DMS114 treated with DMSO at 0.1 percent for 48 hours (cell line): ENCODE data around the gene CLK2.
"Not testable (repeated sequence)": the region's sequence is repeated elsewhere in the genome, so short reads cannot be mapped to it uniquely, and the experiment has no call there.

ENCODE experiments used
- DNase-seq: peaks from one replicate; lab custom pipeline; 2025; ENCODE audit not compliant: unreplicated experiment; lab: John Stamatoyannopoulos, UW

The CLK2 gene

DNA sequence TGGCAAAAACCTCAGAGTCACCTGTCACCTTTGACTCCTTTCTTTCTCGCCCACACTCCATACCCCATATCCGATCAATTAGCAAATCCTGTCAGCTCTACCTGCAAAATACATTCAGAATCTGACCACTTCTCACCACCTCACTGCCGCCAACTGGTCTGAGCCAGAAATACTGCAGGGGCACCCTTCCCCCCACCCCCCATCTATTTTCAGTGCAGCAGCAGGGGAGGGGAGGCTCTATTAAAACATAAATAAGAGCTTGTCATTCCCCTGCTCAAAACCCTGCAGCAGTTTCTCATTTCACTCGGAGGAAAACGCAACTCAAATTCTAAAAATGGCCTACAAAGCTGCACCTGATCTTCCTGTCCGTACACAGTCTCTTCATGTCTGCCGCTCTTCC is 24.1 kb upstream of the CLK2 start:
- DNase-seq: no peak

DNA sequence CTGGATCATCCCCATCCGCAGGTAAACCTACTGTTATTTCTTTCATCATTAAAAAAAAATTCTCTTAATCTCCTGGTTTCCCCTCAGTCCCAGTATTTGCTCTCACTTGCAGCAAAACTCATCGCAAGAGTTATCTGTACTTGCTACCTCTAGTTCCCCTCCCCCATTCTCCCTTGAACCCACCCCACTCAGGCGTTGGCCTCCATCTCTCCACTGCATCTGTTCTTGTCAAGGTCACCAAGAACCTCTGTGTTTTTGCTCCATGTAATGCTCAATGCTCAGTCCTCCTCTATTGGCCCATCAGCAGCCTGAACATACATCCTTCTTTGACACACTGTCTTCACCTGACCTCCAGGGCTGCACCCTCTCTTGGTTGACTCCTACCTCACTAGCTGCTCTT is 23.4 kb upstream of the CLK2 start:
- DNase-seq: no peak

DNA sequence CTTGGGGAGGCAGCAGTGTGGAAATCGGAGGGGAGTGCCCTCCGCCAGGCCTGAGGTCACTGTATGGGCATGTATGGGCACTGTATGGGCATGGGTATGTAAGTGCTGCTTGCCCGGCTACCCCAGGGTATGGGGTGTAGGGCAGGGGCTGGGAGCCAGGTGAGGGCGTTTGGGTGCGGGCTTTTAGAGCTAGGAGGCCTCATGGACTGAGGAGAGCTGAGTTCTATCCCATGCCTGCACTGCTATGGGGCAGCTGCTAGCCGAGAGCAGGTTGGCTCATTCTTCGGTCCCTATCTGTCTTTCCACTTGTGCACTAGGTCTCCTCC is 22.6 kb upstream of the CLK2 start:
- DNase-seq: no peak

DNA sequence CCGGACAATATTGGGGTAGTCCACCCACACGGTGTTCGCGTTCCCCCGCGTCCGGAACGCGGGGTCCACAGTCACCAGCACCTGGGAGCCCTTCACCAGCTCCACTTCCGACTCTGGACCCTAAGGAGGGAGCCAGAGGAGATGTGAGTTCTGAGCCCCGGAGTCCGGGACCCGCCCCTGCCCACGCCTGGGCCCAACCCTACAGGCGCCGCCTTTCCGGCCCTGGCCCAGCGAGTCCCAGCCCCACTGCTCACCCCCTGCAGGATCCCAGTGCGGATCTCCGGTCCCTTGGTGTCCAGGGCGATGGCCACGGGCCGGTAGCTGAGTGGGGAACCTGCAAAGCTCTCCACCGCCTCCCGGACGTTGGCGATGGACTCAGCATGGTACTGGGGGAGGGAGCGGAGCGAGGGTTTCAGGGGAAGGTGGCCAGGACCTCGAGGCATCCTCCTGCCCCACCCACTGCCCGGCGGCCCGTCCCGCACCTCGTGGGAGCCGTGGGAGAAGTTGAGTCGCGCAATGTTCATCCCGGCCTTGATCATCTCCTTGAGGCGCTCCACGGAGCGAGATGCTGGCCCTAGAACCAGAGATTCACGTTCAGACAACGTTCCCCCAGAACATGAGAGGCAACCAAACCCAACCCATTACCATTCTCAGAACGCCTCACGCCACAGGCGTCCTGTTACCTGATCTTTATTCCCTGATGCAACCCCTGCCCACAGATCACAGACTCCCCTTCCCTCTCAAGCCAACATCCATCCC is 22.1 kb upstream of the CLK2 start:
- DNase-seq: no peak

DNA sequence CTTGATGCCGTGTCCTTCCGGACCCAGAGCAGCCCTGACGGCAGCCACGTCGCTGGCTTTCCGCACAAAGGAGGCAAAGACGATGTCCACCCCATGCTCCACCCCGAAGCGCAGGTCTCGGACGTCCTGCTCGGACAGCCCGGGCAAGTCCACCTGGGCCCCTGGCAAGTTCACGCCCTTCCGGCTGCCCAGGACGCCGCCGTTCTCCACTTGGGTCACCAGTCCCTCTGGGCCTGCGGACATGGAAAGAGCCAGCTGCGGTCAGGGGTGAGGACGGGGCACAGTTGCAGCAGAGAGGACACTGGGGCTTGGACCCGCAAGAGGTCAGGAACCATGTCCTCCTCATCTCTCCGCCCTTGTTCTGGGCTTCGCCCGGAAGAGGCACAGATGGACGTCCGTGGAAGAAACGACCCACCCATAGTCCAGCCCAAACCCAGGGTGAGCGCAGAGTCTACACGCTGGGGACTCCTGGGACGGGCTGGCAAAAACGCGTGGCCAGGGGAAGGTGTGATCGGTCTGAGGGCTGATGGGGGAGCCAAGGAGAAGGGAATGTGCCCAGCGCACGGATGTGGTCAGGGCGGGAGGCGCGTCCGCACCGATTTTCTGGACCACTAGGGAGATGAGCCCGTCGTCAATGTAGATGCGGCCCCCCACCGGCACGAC is 21.3 kb upstream of the CLK2 start:
- DNase-seq: no peak

DNA sequence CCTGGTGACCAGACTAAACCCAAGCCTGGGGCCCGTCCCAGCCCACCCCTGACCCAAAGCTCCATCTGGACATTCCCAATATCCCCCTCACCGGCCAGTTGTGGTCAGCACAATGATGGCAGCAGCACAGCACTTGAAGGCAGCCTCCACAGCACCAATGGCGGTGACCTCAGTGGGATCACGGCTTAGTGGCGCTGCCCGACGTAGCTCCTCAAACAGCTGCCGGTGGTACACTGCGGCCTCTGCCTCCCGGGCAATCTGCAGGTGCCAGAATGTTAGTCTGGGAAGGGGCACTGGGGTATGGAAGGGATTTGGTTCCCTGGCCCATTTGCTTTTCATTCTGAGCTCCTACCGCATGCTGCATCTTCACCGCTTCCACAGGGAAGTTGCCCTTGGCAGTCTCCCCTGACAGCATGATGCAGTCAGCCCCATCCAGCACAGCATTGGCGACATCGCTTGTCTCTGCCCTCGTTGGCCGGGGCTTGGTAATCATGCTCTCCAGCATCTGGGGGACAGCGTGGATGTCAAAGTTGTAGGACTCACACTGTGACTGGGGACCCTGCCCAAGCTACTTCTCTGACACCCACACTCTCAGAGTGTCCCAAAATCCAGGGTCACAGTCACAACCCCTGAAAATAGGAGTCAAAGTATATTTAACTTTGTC is 19.9 kb upstream of the CLK2 start:
- no peak for DNase-seq

DNA sequence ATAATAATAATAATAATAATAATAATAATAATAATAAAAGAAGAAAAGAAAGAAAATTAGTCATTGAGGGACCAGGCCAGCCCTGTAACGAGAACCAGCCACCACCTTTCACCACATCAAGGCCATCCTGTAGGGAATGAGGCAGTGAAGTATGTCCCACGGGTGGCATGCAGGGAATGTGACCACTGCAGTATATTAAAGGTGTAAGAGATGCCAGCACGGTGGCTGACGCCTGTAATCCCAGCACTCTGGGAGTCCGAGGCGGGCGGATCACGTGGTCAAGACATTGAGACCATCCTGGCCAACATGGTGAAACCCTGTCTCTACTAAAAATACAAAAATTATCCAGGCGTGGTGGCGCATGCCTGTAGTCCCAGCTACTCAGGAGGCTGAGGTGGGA is 17.7 kb upstream of the CLK2 start:
- not testable (repeated sequence) for DNase-seq

DNA sequence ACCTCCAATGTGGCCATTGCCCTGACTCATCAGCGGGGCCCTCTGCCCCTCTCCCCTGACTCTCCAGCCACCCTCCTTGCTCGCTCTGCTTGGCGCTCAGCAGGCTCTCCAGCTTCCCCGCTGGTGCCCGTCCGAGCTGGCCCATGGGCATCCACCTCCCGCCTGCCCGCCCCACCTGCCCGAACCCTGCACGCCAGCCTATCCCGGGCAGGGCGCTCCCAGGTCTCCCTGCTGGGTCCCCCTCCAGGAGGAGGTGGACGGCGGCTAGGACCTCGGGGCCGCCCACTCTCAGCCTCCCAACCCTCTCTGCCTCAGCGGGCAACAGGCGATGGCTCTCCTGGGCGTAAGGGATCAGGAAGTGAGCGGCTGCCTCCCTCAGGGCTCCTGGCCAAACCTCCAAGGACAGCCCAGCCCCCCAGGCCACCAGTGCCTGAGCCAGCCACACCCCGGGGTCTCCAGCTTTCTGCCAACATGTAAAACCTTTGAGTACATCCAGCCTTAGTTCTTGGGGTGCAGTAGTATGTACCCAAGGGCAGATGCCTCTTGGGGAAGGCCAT is 14.8 kb upstream of the CLK2 start:
- DNase-seq: no peak

DNA sequence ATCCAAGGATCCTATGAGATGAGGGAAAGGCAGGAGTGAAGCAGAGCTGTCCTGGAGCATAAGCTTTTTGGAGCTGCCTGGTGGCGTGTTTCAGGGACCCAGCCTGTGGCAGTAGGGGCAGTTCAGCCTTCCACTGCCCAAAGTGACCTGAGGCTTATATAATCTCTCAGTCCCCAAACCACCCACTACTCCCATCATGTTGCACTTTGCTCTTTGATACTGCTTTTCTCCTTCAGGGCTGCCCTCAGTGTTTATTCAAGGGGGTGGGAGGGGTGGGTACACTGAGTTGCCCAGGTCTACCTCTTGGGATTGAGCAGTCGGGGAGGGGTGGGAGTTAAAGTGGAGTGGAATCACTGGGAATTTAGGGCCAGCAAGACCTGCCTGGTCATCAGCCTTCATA is 13.2 kb upstream of the CLK2 start:
- no peak for DNase-seq

DNA sequence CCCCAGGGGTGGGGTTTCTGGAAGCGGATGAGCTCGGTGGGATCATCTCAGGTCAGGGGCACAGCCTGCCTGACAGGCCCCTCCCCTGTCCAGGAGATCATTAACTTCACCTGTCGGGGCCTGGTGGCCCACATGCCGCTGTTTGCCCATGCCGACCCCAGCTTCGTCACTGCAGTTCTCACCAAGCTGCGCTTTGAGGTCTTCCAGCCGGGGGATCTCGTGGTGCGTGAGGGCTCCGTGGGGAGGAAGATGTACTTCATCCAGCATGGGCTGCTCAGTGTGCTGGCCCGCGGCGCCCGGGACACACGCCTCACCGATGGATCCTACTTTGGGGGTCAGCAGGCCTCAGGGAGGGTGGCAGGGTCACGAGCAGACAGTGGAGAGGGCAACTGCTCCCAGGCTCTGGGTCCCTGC is 12.3 kb upstream of the CLK2 start:
- DNase-seq: no peak

DNA sequence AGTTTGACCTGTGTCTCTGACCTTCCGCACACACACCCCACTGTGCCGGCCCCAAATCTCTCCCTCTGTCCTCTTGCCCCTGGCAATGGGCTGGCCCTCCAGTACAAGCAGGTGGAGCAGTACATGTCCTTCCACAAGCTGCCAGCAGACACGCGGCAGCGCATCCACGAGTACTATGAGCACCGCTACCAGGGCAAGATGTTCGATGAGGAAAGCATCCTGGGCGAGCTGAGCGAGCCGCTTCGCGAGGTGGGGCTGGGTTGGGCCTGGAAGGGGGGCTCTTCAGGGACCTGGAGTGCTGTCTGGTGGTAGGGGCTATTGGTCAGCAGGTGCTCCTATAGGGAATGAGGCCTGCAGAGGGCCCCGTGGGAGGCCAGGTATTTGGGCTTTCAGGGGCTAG is 11.8 kb upstream of the CLK2 start:
- no peak for DNase-seq

DNA sequence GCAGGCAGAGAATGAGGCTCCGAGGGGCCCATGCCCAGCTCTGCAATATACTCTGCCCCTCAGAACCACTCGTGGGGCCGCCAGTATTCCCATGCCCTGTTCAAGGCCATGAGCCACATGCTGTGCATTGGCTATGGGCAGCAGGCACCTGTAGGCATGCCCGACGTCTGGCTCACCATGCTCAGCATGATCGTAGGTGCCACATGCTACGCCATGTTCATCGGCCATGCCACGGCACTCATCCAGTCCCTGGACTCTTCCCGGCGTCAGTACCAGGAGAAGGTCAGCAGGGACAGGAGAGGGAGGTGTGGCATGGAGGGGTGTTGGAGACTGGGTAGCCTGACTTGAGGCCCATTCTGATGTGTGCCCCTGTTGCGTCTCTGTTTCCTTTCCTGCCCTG is 11.2 kb upstream of the CLK2 start:
- DNase-seq: no peak

DNA sequence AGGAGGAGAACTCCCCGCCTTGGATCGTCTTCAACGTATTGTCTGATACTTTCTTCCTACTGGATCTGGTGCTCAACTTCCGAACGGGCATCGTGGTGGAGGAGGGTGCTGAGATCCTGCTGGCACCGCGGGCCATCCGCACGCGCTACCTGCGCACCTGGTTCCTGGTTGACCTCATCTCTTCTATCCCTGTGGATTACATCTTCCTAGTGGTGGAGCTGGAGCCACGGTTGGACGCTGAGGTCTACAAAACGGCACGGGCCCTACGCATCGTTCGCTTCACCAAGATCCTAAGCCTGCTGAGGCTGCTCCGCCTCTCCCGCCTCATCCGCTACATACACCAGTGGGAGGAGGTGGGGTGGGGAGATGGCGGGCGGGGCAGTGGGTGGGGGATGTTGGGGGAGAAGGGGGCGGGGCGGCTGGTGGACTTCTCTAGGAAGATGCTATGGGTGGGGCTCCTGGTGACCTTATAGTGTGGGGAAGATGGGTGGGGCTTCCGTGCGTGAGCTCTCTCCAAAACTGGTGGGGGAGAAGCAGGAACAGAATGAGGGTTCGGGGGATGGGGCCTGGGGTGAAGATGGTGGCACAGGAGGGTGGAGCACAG is 9.3 kb upstream of the CLK2 start:
- DNase-seq: no peak

DNA sequence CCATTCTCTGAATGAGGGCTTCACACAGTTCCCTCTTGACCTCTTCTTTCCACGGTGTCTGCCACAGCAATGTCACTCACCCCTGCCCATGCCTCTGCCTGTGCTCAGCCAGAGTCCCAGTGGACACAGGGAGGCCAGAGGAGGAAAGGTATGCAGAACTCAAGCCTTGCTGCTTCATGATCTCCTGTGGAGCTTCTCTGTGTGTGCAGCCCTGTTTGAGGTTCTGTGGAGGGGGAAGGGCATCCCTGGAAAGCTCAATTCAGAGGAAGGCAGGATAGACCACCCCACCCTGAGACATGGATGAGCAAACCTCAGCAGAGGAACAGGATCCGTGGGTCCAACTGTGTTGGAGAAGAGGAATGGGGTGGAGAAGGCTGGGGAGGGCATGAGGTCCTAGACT is 6.0 kb upstream of the CLK2 start:
- no peak for DNase-seq

DNA sequence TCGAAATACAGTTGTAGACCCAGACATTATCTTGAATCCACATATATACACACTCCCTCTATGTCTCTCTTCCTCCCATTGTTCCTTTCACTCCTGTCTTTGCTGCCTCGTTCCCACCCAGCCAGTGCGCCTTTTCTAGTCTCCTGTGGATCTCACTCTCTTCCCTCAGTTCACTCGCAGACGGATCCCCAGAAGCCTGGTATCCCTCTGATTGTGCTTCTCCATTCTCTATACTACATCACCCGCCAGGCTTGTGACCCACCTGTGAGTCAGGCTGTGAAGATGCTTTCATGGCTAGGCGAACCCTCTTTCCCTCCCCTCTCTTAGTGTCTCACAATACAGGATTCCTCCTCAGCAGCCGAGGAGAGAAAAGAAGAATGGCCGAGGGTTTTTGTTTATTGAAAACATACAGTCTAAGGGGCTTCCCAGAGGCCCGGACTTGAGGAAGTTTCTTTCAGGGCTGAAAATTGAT is 5.4 kb upstream of the CLK2 start:
- DNase-seq: no peak

DNA sequence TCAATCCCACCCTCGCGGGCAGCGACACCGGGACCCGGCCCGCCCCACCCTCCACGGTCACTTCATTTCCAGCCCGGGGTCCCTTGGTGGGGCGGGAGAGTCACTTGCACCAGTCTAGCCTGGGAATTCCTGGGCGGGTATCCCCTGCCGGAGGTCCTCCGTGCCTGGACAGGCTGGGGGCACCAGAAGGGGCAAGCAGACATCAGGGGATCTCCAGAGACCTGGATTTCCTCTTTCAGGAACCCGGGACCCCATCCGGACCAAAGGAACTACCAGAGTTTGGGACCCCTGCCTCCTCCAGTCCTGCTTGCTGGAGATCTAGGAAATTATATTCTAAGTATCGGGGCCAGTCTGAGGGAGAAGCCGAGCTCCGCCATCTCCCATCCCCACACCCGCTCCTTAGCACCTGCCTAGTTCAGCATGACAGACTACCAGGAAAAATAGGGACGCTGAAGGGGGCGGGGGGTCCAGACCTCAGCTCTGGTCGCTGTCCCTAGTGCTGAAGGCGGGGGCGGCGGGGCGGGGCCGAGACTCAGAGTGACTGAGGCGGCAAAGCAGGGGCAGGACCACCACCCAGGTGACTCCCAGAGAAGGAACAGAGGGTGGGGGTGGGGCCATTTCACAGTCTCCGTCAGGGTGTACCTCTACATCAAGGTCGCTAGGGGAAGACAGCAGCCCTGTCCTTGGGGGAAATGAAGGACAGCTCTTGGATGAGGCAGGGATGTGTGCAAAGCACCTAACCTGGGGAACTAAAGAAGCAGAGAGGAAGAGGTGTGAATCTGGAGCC is 4.8 kb upstream of the CLK2 start:
- peak; percentile 51 for DNase-seq

DNA sequence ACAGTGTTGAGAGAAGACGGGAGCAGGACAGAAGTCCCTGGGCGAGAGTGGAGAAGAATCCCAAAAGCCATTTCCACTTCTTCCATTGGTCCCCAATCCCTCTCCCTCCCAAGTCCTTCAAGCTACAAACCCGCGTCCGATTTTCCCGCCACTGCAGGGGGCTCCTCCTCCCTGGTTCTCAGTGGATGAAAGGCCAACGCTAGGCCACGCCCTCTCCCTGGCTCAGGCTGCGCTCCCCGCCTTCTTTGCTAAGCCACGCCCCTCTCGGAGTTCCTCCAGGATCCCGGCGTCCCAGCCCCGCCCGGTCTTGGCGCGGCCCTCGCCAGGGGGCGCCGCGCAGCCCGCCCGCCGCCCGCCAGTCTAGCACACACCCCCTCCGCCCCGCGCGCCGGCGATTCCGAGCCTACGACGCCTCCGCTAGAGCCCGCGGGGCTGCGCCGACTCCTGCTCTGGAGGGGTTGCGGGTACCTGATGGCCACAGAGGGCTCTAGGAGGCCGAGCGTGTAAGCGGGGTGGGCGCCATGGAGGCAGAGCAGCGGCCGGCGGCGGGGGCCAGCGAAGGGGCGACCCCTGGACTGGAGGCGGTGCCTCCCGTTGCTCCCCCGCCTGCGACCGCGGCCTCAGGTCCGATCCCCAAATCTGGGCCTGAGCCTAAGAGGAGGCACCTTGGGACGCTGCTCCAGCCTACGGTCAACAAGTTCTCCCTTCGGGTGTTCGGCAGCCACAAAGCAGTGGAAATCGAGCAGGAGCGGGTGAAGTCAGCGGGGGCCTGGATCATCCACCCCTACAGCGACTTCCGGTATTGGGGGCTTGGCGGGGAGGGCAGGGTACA is 4.0 kb upstream of the CLK2 start, which contains the start of gene HCN3:
TSS of gene HCN3 (plus strand) at position 394 of the 832 bp plus-strand sequence. CDS start at position 522, 128 bp downstream.
- DNase-seq: peak; percentile 99

DNA sequence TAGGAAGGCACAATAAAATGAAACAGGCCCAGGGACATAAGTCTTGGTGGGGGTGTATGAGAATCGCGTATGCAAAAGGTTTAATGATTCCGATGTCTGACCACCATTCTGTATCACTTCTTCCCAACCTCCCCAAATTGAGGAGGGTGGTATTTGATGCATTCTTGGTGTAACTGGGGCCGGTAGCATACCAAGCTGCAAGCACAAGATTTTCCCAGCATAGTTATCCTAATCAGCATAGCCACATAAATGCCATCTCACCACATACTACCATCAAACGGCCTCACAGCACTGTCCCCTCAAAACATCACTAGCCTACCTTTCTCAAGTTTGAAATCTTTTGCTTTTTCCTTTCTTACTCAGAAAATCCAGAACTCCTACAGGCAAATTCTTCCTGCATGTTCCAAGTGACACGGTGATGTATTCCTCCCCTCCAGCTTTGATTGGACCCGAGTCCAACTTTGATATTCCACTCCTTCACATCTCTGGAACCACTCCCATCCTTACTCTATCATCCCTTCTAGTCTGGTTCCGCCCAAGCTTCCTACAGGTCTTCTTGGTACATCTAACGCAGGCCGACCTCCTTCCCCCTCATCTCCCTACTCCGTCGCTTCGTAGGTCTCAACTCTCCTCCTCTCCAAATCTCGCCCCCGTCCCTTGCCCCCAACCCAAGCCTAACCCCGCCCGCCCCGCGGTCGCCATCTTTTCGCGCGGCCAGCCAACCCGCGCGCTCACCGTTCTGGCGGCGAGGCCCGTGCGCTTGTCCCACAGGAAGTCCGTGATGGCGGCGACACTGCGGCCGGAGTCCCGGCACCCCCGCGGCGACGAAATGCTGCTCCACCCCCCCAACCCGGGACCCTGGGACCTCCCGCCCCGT is 600 bp downstream of the CLK2 start:
- peak; percentile 67 for DNase-seq

DNA sequence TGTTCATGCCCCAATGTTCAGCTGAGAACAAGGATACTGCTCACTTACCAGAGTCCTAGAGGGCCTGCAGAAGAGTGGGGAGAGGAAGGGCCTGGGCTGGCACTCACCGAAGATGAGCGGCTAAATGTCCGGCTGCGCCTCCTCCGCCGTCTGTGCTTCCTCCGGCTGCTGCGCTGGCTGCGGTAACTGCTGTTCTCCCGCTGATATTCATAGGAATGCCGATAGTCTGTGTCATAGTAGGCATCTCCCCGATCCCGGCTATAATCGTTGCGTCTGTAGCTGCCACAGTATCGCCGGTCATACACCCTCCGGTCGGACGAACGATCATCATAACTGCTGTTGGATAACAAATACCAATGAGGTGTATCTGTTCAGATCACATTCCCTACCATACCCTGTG is 3.9 kb downstream of the CLK2 start:
- DNase-seq: no peak
